C4-2B (cell line): ENCODE measurements around the gene IGSF10.
"Not testable (repeated sequence)": the region's sequence is repeated elsewhere in the genome, so short reads cannot be mapped to it uniquely, and the experiment has no call there.

Experiments used
- H3K27ac ChIP-seq: fragments of 450-650 bp; 2 replicates; pipeline ENCODE4 v1.5.1; 2017
- ZFX ChIP-seq: fragments of 450-650 bp; IDR thresholded peaks from 2 replicates; pipeline ENCODE4 v1.6.1; 2017
- TF ChIP-seq, protein P1 (sequence below): fragments of 450-650 bp; conservative IDR thresholded peaks from 2 replicates; pipeline ENCODE4 v1.5.1; 2017; ENCODE audit warnings: mild to moderate bottlenecking

The IGSF10 gene

GRCh38 chr3:151460774-151461450, at the start of gene IGSF10:
Gene IGSF10, minus strand, starts transcription at chr3:151461061. Its CDS starts 2,352 bp downstream, at chr3:151458709.
- no peak for TF ChIP-seq ZFX
- TF ChIP-seq, protein P1, sequence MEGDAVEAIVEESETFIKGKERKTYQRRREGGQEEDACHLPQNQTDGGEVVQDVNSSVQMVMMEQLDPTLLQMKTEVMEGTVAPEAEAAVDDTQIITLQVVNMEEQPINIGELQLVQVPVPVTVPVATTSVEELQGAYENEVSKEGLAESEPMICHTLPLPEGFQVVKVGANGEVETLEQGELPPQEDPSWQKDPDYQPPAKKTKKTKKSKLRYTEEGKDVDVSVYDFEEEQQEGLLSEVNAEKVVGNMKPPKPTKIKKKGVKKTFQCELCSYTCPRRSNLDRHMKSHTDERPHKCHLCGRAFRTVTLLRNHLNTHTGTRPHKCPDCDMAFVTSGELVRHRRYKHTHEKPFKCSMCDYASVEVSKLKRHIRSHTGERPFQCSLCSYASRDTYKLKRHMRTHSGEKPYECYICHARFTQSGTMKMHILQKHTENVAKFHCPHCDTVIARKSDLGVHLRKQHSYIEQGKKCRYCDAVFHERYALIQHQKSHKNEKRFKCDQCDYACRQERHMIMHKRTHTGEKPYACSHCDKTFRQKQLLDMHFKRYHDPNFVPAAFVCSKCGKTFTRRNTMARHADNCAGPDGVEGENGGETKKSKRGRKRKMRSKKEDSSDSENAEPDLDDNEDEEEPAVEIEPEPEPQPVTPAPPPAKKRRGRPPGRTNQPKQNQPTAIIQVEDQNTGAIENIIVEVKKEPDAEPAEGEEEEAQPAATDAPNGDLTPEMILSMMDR: no peak
- H3K27ac ChIP-seq: no peak within 1 kb of the TSS

- H3K27ac ChIP-seq: not testable (repeated sequence)
Observed at GRCh38 chr3:151509468-151510135, 48.7 kb upstream of the IGSF10 start.

- no peak overlapping the region for H3K27ac ChIP-seq
- TF ChIP-seq, protein P1: no peak
- TF ChIP-seq ZFX: no peak
Observed at GRCh38 chr3:151504606-151505005, 43.7 kb upstream of the IGSF10 start.

GRCh38 chr3:151503074-151503473, 42.2 kb upstream of the IGSF10 start:
- TF ChIP-seq, protein P1: no peak
- no peak for TF ChIP-seq ZFX
- no peak overlapping the region for H3K27ac ChIP-seq

DNA sequence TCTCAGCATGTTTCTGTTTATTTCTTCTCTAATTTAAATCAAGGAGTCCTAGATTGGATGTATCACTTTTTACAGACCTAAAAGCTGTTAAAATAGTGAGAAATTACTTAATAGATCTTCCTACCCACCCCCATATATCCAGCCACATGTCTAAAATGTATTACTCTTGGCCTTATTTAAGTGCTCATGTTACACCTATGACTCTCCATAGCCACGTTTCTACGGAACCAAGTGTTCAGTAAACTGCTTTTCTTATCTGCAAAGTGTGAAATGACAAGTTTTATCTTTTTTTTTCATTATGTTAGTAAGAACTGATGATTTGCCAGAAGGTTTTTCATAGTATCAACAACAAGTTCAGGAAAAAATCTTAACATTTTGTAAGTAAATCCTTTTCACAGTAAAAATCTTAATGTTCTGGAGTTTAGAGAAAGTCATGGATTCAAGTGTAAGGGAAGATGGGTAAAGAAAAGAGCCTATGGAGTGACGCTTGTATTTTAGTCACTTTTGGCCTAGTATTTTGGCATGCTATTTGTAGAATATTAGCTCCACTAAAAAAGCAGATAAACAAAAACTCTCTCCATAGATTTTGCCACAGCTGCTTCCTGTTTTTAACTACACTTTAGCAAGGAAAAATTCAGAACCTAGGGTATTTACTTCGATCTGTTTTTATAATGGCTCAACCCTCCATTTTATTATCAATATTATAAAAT, 41.2 kb upstream of the IGSF10 start:
- TF ChIP-seq, protein P1: no peak
- no peak overlapping the region for H3K27ac ChIP-seq

DNA sequence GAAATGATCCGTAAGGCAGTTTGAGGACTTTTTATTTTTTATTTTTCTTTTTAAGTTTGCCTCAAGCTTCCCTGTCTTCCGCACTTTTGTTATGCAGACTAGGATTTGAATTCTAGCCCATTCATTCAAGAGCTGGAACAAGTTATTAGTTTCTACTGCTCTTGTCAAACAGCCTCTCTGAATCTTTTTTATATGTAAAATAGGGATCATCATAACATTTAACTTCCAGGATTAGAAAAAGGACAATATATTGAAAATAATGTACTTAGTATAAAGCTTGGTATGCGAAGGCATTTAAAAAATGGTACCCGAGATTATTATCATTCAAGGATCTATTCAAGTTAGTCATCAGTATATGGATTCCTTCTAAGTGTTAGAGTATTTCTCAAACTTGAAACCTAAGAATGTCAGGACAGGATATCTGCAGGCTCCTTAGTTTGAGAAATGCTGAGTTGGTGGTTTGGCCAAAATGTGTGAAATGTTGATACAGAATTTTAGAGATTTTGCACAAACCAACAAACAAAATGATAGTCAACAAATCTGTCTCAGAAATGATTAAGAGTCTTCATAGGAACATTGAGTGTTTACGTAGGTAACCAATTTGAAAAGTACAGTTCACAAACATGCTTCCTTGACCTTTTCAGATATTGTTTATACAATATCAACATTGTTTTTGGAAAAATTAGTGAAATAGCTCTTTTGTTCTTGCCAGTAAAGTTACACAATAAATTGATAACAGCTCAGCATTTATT, 40.5 kb upstream of the IGSF10 start:
- no peak for TF ChIP-seq ZFX
- TF ChIP-seq, protein P1: no peak
- no peak overlapping the region for H3K27ac ChIP-seq

- no peak overlapping the region for H3K27ac ChIP-seq
- TF ChIP-seq, protein P1: no peak
- TF ChIP-seq ZFX: no peak
Observed at GRCh38 chr3:151499168-151499567, 38.3 kb upstream of the IGSF10 start.
